Body of pancreas (tissue), 4 donors: ENCODE results near the gene TRMT1L. TPM values are rescaled to one million over a fixed set of nuclear protein-coding genes. Genes with fewer than 3 reads are reported as not detected.
"Not testable (repeated sequence)": the region's sequence is repeated elsewhere in the genome, so short reads cannot be mapped to it uniquely, and the experiment has no call there.

Source experiments
- ATAC-seq: fragments of 150-250 bp; one replicate; pipeline ENCODE4 v1.9.1; 2016
- DNase-seq, 4 donors: peaks; one replicate each; pipeline ENCODE4 v3.0.0-alpha.2; 2019
- H3K27ac ChIP-seq, 4 donors: fragments of 200-600 bp; sonication (generic); 1 replicate in 3 of 4; 2 replicates in 1 of 4; pipeline versions ENCODE4 v1.5.1 to v1.6.1; 2016 to 2019; ENCODE audit warnings: mild to moderate bottlenecking in 1 of 4, mixed read lengths in 1 of 4, moderate library complexity in 1 of 4
- H3K27me3 ChIP-seq, 2 donors: fragments of 200-600 bp; sonication (generic); one replicate each; pipeline ENCODE4 v1.6.0; 2016; ENCODE audit warnings: mild to moderate bottlenecking in 1 of 2
- H3K36me3 ChIP-seq, 2 donors: fragments of 200-600 bp; sonication (generic); replicated peaks in 1 of 2; 2 replicates each; pipeline ENCODE4 v1.5.1; 2016; ENCODE audit warnings: low read depth in 2 of 2; ENCODE audit not compliant: insufficient read depth in 1 of 2
- H3K4me1 ChIP-seq: fragments of 200-600 bp; sonication (generic); one replicate; pipeline ENCODE4 v1.6.0; 2016
- H3K4me3 ChIP-seq, 2 donors: fragments of 200-600 bp; sonication (generic); 1 replicate in 1 of 2; 2 replicates in 1 of 2; pipeline ENCODE4 v1.5.1; 2016 to 2019
- H3K9me3 ChIP-seq, 3 donors: fragments of 200-600 bp; sonication (generic); 1 replicate in 2 of 3; 2 replicates in 1 of 3; pipeline ENCODE4 v1.5.1; 2016
- CTCF ChIP-seq, 7 experiments: fragments of 450-650 bp in 4 of 7; fragments of 200-600 bp in 3 of 7; sonication (generic) in 3 of 7; IDR thresholded peaks; one replicate each; pipeline ENCODE4 v1.5.1; 2016 to 2019; ENCODE audit warnings: antibody characterized with exemption in 7 of 7
- POLR2A ChIP-seq, 3 donors: fragments of 450-650 bp; IDR thresholded peaks; one replicate each; pipeline ENCODE4 v1.6.1; 2016; ENCODE audit warnings: antibody characterized with exemption in 3 of 3, mild to moderate bottlenecking in 2 of 3
- WGBS, 2 donors: methylation state at CpG; one replicate each; pipeline ENCODE4 v1.1.5; 2017; 5-methylcytosine and 5-hydroxymethylcytosine counted together
- intact Hi-C: fragments of 100-400 bp; cut with DNase I; formaldehyde crosslinking; loops from one replicate; pipeline ENCODE4 v1.15.1; 2023
- total RNA-seq, 2 donors: library from RNA; depleted of rRNA; stranded (reverse); fragments of >200 nt; gene quantifications; one replicate each; pipeline ENCODE4 v1.1.0, GENCODE V29; 2016

The TRMT1L gene
- 10 to 100 TPM; 10.5 to 10.9 TPM for total RNA-seq

- Histone ChIP-seq H3K4me1 (peaks cover 33% of the 10 kb centered on the region), H3K9me3 (no peaks in the 10 kb centered on the region), H3K4me3 (peak within 1 kb of the TSS; percentile 81 to 84), H3K27me3 (no peaks in the 10 kb centered on the region), H3K36me3 (no peaks in the 10 kb centered on the region), H3K27ac (peak within 1 kb of the TSS; percentile 98 to 100 (median 99))
- intact Hi-C loops = no loop called here
- DNase-seq = peak; percentile 99 to 100 (median 100)
- 0 to 1% methylated on average over 28 to 63 of the region's 63 CpGs for WGBS, 2 donors
- peak; percentile 94 for ATAC-seq
- TF ChIP-seq POLR2A (IDR thresholded peaks at IDR 0.05) = peak; percentile 98 to 100 (median 99)
- no peak for TF ChIP-seq CTCF (IDR thresholded peaks at IDR 0.05)
Observed at GRCh38 chr1:185156854-185157598, at the start of gene TRMT1L, which contains the start of gene SWT1. Gene TRMT1L, minus strand, starts transcription at chr1:185156953. Its CDS starts 241 bp downstream, at chr1:185156712. Gene SWT1, plus strand, starts transcription at chr1:185157167. Its CDS starts 3,675 bp downstream, at chr1:185160842.

DNA sequence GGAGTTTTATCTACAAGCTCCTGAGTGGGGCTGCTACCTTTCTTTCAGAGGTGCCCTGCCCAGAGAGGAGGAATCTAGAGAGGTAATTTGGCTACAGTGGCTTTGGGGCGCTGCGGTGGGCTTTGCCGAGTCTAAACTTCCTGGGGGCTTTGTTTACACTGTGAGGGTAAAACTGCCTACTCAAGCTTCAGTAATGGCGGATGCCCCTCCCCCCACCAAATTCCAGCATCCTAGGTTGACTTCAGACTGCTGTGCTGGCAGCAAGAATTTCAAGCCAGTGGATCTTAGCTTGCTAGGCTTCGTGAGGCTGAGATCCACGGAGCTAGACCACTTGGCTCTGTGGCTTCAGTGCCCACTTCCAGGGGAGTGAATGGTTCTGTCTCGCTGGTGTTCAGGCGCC is 44.1 kb upstream of the TRMT1L start:
- intact Hi-C loops = no loop called here
- no peak for DNase-seq
- WGBS, 2 donors = 96% methylated on average over 8 of the region's 8 CpGs; no CpG with 5 or more reads in 1 of the 2 donors

DNA sequence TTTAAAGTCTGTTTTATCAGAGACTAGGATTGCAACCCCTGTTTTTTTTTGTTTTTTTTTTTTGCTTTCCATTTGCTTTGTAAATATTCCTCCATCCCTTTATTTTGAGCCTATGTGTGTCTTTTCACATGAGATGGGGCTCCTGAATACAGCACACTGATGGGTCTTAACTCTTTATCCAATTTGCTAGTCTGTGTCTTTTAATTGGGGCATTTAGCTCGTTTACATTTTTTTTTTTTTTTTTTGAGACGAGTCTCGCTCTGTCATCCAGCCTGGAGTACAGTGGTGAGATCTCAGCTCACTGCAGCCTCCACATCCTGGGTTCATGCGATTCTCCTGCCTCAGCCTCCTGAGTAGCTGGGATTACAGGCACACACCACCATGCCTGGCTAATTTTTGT is 42.0 kb upstream of the TRMT1L start:
- DNase-seq, H3K9me3 ChIP-seq, H3K4me3 ChIP-seq, H3K4me1 ChIP-seq, H3K27ac ChIP-seq, H3K36me3 ChIP-seq, ATAC-seq, H3K27me3 ChIP-seq, intact Hi-C loops: not testable (repeated sequence)
- WGBS, 2 donors = 97 to 98% methylated on average over 4 of the region's 4 CpGs

More for the DNA sequence above, 44.1 kb upstream of the TRMT1L start:
- no peak for ATAC-seq
- no peaks in the 10 kb centered on the region for H3K4me1 ChIP-seq
- H3K9me3 ChIP-seq = no peaks in the 10 kb centered on the region
- no peaks in the 10 kb centered on the region for H3K36me3 ChIP-seq
- no peak overlapping the region for H3K4me3 ChIP-seq
- H3K27me3 ChIP-seq = no peaks in the 10 kb centered on the region
- H3K27ac ChIP-seq = no peak overlapping the region
- TF ChIP-seq CTCF (IDR thresholded peaks at IDR 0.05) (no peak), POLR2A (IDR thresholded peaks at IDR 0.05) (no peak)

GRCh38 chr1:185193756-185194155 is 37.0 kb upstream of the TRMT1L start:
- intact Hi-C loops = no loop called here
- Histone ChIP-seq H3K27me3 (no peaks in the 10 kb centered on the region), H3K27ac (no peak overlapping the region), H3K36me3 (peaks cover 0 to 4% of the 10 kb centered on the region in 2 donors), H3K4me3 (no peak overlapping the region), H3K4me1 (no peaks in the 10 kb centered on the region), H3K9me3 (no peaks in the 10 kb centered on the region)
- TF ChIP-seq CTCF (IDR thresholded peaks at IDR 0.05) (no peak), POLR2A (IDR thresholded peaks at IDR 0.05) (no peak)
- ATAC-seq (no peak), DNase-seq (no peak)
- 67 to 93% methylated on average over 1 of the region's 1 CpG for WGBS, 2 donors

DNA sequence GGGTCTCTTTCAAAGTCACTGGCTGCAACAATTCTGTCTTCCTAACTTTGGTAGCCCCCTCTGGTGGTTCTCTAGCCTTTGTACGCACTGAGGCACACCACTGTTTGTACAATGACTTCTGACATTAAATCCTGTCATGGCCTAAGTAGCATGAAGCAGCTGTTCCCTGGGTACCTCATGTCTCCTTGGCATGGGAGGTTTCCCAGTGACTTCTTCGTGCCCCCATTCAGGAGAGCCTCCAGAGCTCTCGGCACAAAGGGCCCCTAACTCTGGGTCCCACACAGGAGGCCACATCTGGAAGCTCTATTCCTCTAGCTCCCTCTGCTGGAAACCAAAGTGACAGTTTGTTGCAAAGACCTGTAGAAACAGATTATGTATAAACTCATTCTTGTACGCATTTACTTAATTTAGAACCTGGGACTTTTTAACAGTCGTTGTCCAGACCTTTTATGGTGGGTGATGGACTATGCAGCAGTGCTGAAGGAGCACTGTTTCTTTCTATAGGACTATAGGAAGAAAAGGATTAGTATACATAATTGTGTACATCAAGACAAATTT is 13.6 kb upstream of the TRMT1L start:
- intact Hi-C loops = no loop called here

More for the DNA sequence above, 13.6 kb upstream of the TRMT1L start:
- WGBS, 2 donors = 26 to 28% methylated on average over 5 of the region's 5 CpGs
- ATAC-seq (peak; percentile 48), DNase-seq (peak; percentile 18 to 50 (median 26))
- Histone ChIP-seq H3K9me3 (no peaks in the 10 kb centered on the region), H3K36me3 (no peaks in the 10 kb centered on the region), H3K27ac (no peak overlapping the region), H3K27me3 (no peaks in the 10 kb centered on the region), H3K4me1 (no peaks in the 10 kb centered on the region), H3K4me3 (no peak overlapping the region)
- TF ChIP-seq CTCF (IDR thresholded peaks at IDR 0.05) = peak; percentile 31 to 56 (median 44)
- no peak for TF ChIP-seq POLR2A (IDR thresholded peaks at IDR 0.05)
